Astrocyte of the cerebellum (primary cell): ENCODE results near the gene C6orf163.

Experiments
- DNase-seq: peaks from one replicate; pipeline ENCODE4 v3.0.0-alpha.2; 2011; ENCODE audit warnings: low read depth
- H3K4me3 ChIP-seq: 2 replicates; pipeline ENCODE4 v1.5.1; 2011; ENCODE audit warnings: mild to moderate bottlenecking, low read depth, low read length, moderate library complexity
- in situ Hi-C: cut with HindIII; loops from 2 replicates; pipeline ENCODE4 v1.10.0; 2017; ENCODE audit warnings: low sequenced_read_pairs
- TF ChIP-seq, protein P1 (sequence below): IDR thresholded peaks from 2 replicates; pipeline ENCODE4 v1.5.1; 2012; ENCODE audit warnings: low read length, low read depth, moderate library complexity, mild to moderate bottlenecking; ENCODE audit errors: missing control alignments

C6orf163 gene

DNA sequence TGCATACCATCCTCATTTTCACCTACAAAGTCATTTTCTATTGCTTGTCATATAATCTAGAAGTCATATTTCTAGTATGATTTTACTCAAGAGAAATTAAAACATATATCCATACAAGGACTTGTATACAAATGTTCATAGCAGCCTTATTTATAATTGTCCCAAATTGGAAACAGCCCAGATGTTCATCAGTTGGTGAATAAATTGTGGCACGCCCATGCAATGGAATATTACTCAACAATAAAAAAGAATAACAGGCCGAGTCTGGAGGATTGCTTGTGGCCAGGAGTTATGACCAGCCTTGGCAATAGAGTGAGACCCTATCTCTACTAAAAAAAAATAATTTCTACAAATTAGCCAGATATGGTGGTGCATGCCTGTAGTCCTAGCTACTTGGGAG is 28.8 kb downstream of the C6orf163 start:
- in situ Hi-C loops: no loop called here
- TF ChIP-seq, protein P1, sequence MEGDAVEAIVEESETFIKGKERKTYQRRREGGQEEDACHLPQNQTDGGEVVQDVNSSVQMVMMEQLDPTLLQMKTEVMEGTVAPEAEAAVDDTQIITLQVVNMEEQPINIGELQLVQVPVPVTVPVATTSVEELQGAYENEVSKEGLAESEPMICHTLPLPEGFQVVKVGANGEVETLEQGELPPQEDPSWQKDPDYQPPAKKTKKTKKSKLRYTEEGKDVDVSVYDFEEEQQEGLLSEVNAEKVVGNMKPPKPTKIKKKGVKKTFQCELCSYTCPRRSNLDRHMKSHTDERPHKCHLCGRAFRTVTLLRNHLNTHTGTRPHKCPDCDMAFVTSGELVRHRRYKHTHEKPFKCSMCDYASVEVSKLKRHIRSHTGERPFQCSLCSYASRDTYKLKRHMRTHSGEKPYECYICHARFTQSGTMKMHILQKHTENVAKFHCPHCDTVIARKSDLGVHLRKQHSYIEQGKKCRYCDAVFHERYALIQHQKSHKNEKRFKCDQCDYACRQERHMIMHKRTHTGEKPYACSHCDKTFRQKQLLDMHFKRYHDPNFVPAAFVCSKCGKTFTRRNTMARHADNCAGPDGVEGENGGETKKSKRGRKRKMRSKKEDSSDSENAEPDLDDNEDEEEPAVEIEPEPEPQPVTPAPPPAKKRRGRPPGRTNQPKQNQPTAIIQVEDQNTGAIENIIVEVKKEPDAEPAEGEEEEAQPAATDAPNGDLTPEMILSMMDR: no peak
- no peak for DNase-seq
- no peak overlapping the region for H3K4me3 ChIP-seq

DNA sequence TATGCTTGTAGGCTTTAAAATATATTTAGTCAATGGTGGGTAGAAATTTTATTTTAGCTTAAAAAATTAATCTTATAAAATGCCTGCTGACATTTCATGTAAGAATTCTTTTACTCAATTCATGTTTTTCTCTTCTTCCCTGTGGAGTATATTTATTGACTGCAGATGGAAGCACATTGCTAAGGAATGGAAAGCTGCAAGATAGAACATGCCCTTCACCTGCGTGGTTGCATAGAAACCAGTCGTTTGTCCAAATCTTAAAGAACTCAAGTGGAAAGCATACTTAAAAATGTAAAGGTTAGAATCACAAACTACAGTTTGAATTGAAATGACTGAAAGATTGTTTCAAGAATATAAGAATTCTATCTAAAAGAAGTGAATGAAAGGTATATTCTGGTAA is 30.7 kb downstream of the C6orf163 start:
- in situ Hi-C loops: no loop called here
- H3K4me3 ChIP-seq: no peak overlapping the region
- TF ChIP-seq, protein P1: no peak
- DNase-seq: no peak

DNA sequence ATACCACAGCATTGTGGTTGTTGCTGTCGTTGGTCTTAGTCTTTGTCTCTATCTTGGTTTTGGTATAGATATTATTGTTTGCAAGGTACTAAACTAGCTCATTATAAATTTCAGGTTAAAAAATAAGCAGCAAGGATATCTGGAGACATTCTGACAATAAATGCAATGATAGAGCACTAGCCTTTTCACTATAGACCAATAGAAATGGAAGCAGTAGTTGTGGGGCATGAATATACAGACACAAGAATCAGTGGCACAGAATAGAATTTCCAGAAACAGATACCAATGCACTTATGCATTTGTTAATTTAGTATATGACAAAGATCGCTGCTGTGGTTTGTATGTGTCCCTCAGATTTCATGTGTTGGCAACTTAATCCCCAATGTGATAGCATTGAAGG is 32.0 kb downstream of the C6orf163 start:
- in situ Hi-C loops: no loop called here
- TF ChIP-seq, protein P1: no peak
- no peak overlapping the region for H3K4me3 ChIP-seq
- no peak for DNase-seq

DNA sequence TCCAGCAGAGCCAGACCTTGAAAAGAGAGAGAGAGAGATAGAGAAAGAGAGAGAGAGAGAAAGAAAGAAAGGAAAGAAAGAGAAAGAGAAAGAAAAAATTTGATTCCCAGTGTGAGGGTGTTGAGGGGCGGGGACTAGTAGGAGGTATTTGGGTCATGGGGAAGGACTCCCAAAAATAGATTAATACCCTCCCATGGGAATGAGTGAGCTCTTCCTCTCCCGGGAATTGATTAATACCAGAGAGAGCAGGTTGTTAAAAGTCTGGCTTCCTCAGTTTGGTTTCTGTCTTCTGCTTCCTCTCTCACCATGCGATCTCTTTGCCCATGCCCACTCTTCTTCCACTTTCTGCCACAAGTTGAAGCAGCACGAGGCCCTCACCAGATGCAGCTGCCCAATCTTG is 34.3 kb downstream of the C6orf163 start:
- no peak overlapping the region for H3K4me3 ChIP-seq
- TF ChIP-seq, protein P1: no peak
- DNase-seq: no peak
- in situ Hi-C loops: no loop called here

DNA sequence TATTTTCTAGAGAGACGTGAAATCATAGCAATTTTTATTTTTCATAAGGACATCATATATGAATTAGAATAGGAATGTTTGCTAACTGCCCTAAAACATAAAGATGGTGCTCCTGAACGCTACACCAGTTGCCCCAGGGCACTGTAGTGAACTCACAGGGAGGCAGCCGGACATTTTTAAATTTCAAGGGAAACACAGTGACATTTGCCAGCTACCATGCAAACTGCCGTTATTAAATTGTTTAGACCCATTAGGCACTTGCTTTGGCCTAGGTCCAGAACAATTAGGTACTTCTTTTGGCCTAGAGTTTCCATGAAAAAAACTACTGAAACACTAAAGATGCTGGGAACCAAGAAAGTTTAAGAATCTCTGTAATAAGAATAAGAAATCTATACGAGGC is 38.2 kb downstream of the C6orf163 start:
- no peak for DNase-seq
- in situ Hi-C loops: no loop called here
- TF ChIP-seq, protein P1: no peak
- no peak overlapping the region for H3K4me3 ChIP-seq

DNA sequence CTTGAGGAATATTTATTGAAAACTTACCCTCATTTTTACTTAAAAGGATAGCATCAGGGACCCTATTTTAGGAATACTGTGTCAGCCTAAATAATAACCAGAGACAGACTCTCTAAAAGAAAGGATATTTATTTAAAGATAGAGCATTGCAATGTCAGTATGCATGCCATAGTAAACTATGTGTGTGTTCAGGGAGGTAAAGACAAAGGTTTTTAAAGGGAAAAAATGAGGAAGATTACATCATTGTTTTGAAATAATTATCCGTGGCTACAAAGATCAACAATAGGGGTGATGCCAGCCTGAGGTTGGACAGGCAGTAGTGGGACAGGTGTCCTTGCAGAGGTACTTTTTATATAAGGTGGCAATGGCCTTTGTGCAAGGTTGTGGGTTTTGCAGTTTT is 39.4 kb downstream of the C6orf163 start:
- no peak overlapping the region for H3K4me3 ChIP-seq
- in situ Hi-C loops: no loop called here
- DNase-seq: no peak
- TF ChIP-seq, protein P1: no peak

DNA sequence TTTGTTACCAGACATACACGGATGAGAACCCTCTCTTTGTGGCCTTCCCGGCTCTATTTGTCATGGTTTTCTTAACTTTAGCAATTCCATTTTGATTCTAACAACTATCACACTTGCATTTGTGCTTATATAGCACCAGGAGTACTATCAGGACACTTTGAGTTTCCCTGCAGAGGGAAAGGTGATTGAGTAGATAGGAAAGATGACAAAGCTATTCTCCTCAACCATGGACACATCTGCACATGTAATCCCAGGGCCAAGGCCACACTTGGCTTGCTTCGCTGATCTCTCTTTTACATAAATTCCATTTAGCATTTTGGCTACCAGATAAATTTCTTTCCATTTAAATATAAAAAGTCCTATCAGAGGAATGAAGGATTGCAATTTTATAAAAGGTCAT is 39.8 kb downstream of the C6orf163 start:
- TF ChIP-seq, protein P1: no peak
- no peak for DNase-seq
- no peak overlapping the region for H3K4me3 ChIP-seq
- in situ Hi-C loops: no loop called here
